HG03558 (cell line): ENCODE data around the gene CERS6.

Source experiments
- ATAC-seq: cut with Tn5 transposase; IDR thresholded peaks from one replicate; pipeline ENCODE4 v1.9.1; 2021; ENCODE audit warnings: moderate number of reproducible peaks; ENCODE audit not compliant: unreplicated experiment; ENCODE audit errors: extremely low read depth

CERS6 gene

GRCh38 chr2:168561991-168562390 is 105.9 kb downstream of the CERS6 start:
- ATAC-seq: no peak

- no peak for ATAC-seq
These were observed 106.9 kb downstream of the CERS6 start for GRCh38 chr2:168562971-168563370.

GRCh38 chr2:168564641-168565040 is 108.6 kb downstream of the CERS6 start:
- ATAC-seq: no peak

DNA sequence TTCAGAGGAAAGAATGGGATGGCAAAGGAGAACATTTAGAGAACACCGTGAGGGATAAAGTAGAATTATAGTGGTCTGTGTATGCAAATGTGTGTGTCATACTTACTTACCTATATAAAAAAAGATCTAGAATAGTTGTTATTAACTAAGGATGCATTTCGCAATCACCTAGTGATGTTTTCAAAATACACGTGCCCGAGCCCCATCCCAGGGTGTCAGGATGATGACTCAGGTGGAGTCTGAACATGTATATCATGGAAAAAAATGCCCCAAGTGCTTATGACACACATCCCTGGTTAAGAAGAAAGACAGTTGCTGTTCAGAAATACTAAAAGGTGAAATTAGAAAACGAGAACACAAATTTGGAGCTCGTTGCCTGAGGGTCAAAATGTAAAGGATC is 109.0 kb downstream of the CERS6 start:
- ATAC-seq: no peak

DNA sequence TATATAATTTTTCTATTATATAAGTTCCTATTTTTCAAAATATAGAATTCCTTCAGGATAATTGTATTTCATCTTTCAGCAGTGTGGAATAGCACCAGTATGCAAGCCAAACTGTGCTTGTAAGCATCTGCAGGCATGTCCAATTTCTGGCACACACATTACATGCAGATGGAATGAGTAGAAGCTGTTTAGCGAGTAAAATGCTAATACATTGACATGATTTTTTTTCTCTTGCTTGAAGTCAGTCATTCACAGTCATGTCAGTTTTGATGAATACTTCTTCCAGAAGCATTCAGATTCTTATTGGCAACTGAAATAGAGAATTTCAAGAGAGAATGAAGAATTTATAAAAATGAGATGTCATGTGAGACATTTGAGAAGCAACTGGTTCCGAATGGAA is 109.4 kb downstream of the CERS6 start:
- no peak for ATAC-seq

DNA sequence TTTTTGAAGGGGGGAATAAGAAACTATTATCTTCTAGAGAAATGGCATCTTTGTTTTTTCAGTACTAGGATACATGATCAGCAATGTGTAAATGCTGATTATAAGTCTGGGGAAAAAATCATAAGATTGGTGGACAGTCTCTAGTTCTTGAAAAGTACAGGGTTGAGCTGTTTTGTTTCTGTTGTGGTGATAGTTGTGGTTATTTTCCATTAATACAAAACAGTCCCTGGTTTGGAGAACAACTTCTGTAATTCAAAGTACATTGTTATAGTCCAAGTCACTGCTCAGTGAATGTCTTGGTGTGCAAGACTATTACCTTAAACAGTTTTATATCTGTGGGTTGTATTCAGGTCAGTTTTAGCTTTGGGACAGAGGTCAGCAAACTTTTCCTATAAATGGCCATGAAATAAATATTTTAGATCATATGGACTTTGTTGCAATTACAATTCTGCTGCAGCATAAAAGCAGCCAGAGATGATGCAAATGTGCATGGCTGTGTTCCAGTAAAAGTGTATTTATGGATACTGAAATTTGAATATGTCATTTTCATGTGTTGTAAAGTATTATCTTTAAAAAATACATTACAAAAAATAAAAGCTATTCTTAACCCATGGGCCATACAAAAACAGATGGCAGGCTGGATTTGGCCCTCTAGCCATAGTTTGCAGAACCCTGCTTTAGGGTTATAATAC is 111.0 kb downstream of the CERS6 start:
- ATAC-seq: no peak

GRCh38 chr2:168567836-168568235 is 111.8 kb downstream of the CERS6 start:
- ATAC-seq: no peak

GRCh38 chr2:168568476-168569267 is 112.6 kb downstream of the CERS6 start:
- ATAC-seq: no peak

DNA sequence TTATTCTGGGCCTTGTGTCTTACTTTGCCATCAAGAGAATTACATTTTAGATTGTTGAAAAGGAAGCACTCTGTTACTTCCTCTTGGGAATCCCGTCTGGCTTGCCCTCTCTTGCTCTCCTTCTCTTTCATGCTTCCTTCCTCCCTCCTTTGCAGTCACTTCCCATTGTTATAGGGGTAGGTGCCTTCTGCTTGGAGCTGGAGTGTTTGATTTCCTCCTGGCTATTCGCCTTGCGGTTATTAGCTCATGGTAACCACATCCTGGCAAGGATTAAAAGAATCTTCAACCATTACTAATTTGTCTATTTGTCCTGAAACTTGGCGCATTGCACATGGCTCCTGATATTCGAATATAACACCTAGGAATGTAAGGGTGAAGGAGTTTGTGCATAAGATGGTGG is 115.0 kb downstream of the CERS6 start:
- no peak for ATAC-seq

DNA sequence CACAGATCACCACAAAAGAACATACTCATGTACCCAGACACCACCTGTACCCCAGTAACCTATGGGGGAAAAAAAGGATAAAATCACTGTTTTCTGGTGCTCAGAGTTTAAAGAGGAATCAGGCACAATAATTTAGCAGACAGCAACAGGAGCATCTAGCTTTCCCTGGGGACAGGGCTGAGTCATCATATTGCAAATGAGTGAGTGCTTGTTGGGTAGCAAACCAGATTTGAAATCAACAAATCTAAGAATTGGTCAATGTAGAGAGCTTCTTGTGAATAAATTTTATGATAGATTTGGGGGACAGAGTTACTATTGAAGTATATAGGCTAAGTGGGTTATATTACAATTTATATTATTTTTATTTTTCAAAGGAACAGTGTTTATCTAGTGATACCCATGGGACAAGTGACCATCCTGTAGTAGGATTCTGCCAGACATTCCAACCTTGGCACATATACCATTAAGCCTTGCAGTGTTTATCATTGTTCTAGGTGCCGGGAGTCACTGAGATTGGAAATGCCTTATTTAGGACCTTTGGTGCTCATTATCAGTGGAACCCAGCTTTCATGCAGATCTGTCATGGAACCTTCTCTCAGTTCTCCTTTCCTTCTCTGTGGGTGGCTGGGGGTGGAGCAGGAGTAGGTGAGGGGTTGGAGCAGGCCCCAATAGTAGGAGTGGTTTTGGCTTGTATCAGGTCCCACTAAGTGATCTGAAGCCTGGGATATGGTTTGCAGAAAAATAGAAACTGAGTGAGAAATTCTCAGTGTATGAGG is 117.2 kb downstream of the CERS6 start:
- no peak for ATAC-seq

DNA sequence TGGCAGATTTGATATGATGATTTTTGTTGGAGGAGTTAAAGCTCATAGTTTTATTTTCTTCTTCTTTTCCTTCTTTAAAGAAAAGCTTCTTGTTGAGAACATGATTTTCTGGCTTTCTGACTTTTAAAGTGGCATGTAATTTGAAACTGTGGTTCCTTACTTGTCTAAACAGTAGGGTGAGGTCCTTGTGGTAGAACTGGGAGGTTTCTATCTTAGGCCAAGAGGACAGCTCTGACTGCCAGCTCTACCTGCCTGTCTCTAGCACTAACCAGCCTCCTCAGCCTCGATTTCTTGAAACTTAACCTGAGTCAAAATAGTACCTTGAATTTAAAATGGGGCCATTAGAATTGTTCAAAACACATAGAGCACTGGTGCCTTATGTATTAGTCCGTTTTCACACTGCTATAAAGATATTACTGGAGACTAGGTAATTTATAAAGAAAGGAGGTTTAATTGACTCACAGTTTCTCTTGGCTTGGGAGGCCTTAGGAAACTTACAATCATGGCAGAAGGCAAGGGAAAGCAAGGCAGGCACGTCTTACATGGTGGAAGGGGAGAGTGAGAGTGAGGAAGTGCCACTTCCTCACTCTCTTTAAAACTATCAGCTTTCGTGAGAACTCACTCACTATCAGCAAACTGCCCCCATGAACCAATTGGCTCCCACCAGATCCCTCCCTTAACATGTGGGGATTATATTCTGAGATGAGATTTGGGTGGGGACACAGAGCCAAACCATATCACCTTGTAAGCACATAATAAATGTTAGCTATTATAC is 119.0 kb downstream of the CERS6 start:
- ATAC-seq: no peak

GRCh38 chr2:168577885-168578284 is 121.8 kb downstream of the CERS6 start:
- ATAC-seq: no peak

GRCh38 chr2:168583064-168583709 is 127.1 kb downstream of the CERS6 start:
- ATAC-seq: no peak

DNA sequence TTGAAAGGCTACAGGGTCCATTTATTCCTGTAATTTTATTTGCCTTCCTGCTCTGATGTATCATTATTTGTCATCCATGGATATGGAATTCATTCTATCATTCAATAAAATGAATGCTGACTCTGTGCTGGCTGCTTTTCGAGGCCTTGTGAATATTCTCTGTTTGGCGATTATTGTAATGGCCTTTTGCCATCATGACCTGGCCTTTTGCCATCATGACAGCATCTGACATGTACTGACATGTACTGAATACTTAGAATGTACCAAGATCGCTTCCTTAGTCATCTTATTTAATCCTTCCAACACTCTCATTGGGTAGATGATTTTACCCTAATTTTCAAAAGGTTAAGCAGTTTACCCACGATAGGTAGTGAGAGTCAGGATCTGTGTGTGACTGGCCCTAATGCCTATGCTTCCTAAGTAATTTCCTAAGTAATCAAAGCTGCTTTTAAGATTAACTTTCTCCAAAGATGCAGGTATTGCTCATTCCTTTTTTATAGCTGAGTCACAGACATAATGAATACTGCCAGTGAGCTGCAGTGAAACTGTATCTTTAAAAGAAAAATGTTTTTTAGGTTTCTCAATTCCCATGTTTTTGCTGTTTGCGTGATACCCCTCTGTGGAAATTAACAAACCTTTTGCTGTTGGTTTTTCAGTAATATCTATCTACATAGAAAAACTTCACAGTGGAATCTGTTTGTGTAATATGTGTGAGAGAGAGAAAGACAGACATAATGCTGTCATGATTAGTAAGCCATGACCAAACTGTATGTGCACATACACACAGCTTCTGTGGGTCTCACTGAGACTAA is 127.8 kb downstream of the CERS6 start:
- no peak for ATAC-seq

- ATAC-seq: no peak
These were observed 128.8 kb downstream of the CERS6 start for GRCh38 chr2:168584911-168585310.

GRCh38 chr2:168585700-168586099 is 129.6 kb downstream of the CERS6 start:
- no peak for ATAC-seq

DNA sequence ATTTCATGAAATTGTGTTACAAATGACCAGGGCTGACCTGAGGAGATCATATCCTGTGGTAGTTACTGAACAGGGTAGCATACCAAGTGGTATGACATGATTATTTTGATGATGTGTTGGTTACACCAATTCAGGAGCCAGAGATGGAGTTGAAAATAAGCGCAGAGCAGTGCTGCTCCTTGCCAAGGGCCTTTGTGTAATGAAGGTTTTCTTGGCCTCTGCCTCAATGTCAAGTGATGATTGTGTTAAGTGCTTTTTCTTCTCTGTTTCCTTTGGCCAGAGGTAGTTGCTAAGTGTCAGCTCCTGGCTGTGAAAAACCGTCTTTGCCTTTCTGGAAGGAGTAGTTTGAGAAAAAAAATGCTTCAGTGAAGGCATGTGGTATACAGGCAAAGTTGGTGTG is 131.2 kb downstream of the CERS6 start:
- ATAC-seq: no peak

DNA sequence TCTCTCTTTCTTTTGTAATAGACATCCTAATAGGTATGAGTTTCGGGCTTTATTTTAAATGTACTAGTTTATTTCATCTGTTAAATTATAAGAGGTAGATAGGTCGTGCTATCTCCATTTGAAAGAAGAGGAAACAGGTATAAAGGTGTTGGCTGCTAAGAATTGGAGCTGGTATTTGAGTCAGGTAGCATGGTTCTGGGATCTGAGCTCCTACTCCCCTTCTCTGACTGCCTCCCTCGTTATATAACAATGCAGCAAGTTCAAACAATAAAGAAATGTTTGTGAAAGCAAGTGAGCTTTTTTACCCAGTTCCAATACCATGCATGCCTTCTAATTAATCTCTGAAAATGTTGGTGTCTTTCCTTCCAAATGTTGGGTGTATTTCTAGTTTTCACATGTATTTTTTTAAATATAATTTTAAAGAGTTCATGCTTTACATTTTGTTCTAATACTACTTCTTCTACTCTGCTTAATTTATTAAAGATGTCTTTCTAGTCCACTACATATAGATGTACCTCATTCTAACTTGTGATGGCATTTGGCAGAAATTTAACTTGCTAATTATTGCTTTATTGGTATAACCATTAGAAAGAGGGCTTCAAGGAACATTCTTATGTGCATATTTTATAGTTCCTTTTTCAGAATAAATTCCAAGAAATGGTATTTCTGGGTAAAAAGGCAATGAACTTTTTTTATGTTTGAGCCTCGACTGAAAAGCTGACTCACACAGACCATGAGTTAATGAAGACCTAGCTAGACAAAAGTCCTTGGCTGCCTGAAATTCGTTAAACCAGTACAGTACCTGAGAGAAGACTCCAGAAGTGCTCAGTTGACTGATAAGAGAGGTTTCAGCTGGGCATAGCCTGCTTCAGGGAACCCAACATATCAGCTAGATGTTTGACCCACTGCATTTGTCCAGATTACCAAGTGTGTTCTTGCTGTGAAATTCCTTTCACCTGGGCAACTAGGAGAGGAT is 133.5 kb downstream of the CERS6 start:
- no peak for ATAC-seq
